ENCODE data around the gene NTRK3.

GRCh38 chr15:87841426-87841998 is 415.0 kb downstream of the NTRK3 start:
- TF ChIP-seq POLR2AphosphoS5 (IDR thresholded peaks at IDR 0.05) (no peak), CTCF (IDR thresholded peaks at IDR 0.05) (no peak), POLR2A (IDR thresholded peaks at IDR 0.05) (no peak), EP300 (IDR thresholded peaks at IDR 0.05) (no peak)

Data from upper lobe of left lung (tissue), 4 donors.